ENCODE results near the gene DDOST. TPM values are rescaled to one million over a fixed set of nuclear protein-coding genes. Genes with fewer than 3 reads are reported as not detected.
A peak's percentile ranks its signal among the peaks of the same experiment; 100 is the strongest.
"Not testable (repeated sequence)": the region's sequence is repeated elsewhere in the genome, so short reads cannot be mapped to it uniquely, and the experiment has no call there.

DDOST gene
- total and polyA plus RNA-seq, 10 of the 15 experiments (the other 5 are each of a cell fraction or from before 2014, with no cell fraction given) = 100 to 274 (median 201) TPM

DNA sequence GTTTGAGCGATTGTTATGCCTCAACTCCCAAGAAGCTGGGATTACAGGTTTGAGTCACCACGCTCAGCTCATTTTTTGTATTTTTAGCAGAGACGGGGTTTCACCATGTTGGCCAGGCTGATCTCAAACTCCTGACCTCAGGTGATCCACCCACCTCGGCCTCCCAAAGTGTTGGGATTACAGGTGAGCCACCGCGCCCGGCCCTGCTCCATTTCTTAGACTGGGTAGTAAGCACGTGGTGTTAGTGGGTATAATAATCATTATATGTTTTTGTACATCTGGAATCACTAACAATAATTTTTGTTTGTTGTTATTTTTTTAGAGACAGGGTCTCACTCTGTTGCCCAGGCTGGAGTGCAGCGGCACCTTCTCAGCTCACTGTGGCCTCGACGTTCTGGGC is 12.5 kb upstream of the DDOST start:
- in situ Hi-C loops (cut with MboI); intact Hi-C loops (cut with micrococcal nuclease; ENCODE audit: unreplicated experiment); H3K27ac ChIP-seq (ENCODE audit: control insufficient read depth, insufficient read depth); H3K36me3 ChIP-seq (ENCODE audit: control insufficient read depth in 2 of 2, insufficient read depth in 2 of 2, low read length in 1 of 2); SMC1A ChIA-PET (ENCODE audit: uncharacterized antibody, unreplicated experiment); H3K4me3 ChIP-seq; H3K4me1 ChIP-seq (ENCODE audit: control insufficient read depth, insufficient read depth, low read length); FAIRE-seq; CTCF ChIA-PET; H4K20me1 ChIP-seq (ENCODE audit: control insufficient read depth, insufficient read depth); H3K27me3 ChIP-seq (replicated peaks in 1 of 2; ENCODE audit: control insufficient read depth in 2 of 2, insufficient read depth in 2 of 2, low read length in 1 of 2); ATAC-seq; H3K9me3 ChIP-seq (replicated peaks; ENCODE audit: control insufficient read depth, insufficient read depth, low read length); BruUV-seq (replicated peaks); H3K9ac ChIP-seq (ENCODE audit: control insufficient read depth, insufficient read depth, low read length); POLR2A ChIA-PET; DNase-seq (ENCODE audit: low read depth, low spot score); H3K79me2 ChIP-seq (ENCODE audit: control insufficient read depth, insufficient read depth, low read length); H2AFZ ChIP-seq (ENCODE audit: control insufficient read depth, low read depth, low read length); H3K4me2 ChIP-seq (ENCODE audit: control insufficient read depth, insufficient read depth): not testable (repeated sequence)
- RAD21 ChIA-PET (ENCODE audit: unreplicated experiment) = interaction anchor here (0.7 kb wide), 1 partner anchor 507 kb away, joined by 3 read pairs; no protein-coding TSS in a partner anchor
- 23% methylated on average over 11 of the region's 11 CpGs for whole genome bisulfite sequencing (ENCODE audit: insufficient coverage, insufficient replicate concordance, low lambda C conversion rate, missing lambda C conversion rate)
- TF ChIP-seq JUNB (IDR thresholded peaks at IDR 0.05) (peak; percentile 30; the same call in 1 of the 2 replicates), RUNX3 (IDR thresholded peaks at IDR 0.05; ENCODE audit: low read length) (0 out of 2 replicates have a peak, but pooled peaks have one; percentile 7)

- intact Hi-C loops (cut with micrococcal nuclease; ENCODE audit: unreplicated experiment) = no loop called here
- Histone ChIP-seq H3K9ac (ENCODE audit: control insufficient read depth, insufficient read depth, low read length) (no peak overlapping the region), H3K4me1 (ENCODE audit: control insufficient read depth, insufficient read depth, low read length) (no peaks in the 10 kb centered on the region), H3K4me3 (no peak overlapping the region), H3K4me2 (ENCODE audit: control insufficient read depth, insufficient read depth) (no peak overlapping the region), H3K36me3 (ENCODE audit: control insufficient read depth in 2 of 2, insufficient read depth in 2 of 2, low read length in 1 of 2) (no peaks in the 10 kb centered on the region), H4K20me1 (ENCODE audit: control insufficient read depth, insufficient read depth) (no peaks in the 10 kb centered on the region), H3K27me3 (replicated peaks in 1 of 2; ENCODE audit: control insufficient read depth in 2 of 2, insufficient read depth in 2 of 2, low read length in 1 of 2) (no peaks in the 10 kb centered on the region), H3K9me3 (replicated peaks; ENCODE audit: control insufficient read depth, insufficient read depth, low read length) (no peaks in the 10 kb centered on the region; the same call in 2 of the 3 replicates), H3K27ac (ENCODE audit: control insufficient read depth, insufficient read depth) (no peak overlapping the region), H2AFZ (ENCODE audit: control insufficient read depth, low read depth, low read length) (no peak overlapping the region), H3K79me2 (ENCODE audit: control insufficient read depth, insufficient read depth, low read length) (no peaks in the 10 kb centered on the region)
- in situ Hi-C loops (cut with MboI) = no loop called here
- ChIA-PET SMC1A (ENCODE audit: uncharacterized antibody, unreplicated experiment) (no interaction called here), POLR2A (no interaction called here), RAD21 (ENCODE audit: unreplicated experiment) (no interaction called here), CTCF (interaction anchor here (0.6 kb wide), 1 partner anchor 303 kb away, joined by 3 read pairs; no protein-coding TSS in a partner anchor)
- FAIRE-seq = no peak
- DNase-seq (ENCODE audit: low read depth, low spot score) = no peak
- BruUV-seq (replicated peaks) = no TSS peak
- ATAC-seq = no peak
- TF ChIP-seq CHD1 (IDR thresholded peaks at IDR 0.05; ENCODE audit: low read depth, low read length) = no peak
- TF ChIP-seq YY1 (IDR thresholded peaks at IDR 0.05; ENCODE audit: low read depth, low read length) = no peak
- no peak for TF ChIP-seq IRF4 (IDR thresholded peaks at IDR 0.05; ENCODE audit: low read depth, low read length)
- TF ChIP-seq E2F8 (IDR thresholded peaks at IDR 0.05; ENCODE audit: low read depth, partially characterized antibody) = no peak
- no peak for TF ChIP-seq NRF1 (conservative IDR thresholded peaks at IDR 0.05; ENCODE audit: low read depth, low read length)
- no peak for TF ChIP-seq ZBED1 (IDR thresholded peaks at IDR 0.05; ENCODE audit: borderline replicate concordance)
- TF ChIP-seq WRNIP1 (IDR thresholded peaks at IDR 0.05; ENCODE audit: borderline replicate concordance, low read depth, low read length) = no peak
- TF ChIP-seq NFXL1 (IDR thresholded peaks at IDR 0.05; ENCODE audit: borderline replicate concordance) = no peak
- TF ChIP-seq POLR2AphosphoS2 (IDR thresholded peaks at IDR 0.05; ENCODE audit: low read depth, low read length) = no peak
- TF ChIP-seq CBX3 (IDR thresholded peaks at IDR 0.05; ENCODE audit: borderline replicate concordance, low read depth) = no peak
- TF ChIP-seq CBFB (IDR thresholded peaks at IDR 0.05; ENCODE audit: low read depth) = no peak
- 48% methylated on average over 4 of the region's 4 CpGs for WGBS (ENCODE audit: insufficient coverage, insufficient replicate concordance, low lambda C conversion rate, missing lambda C conversion rate)
Measured at GRCh38 chr1:20672265-20672632, 11.1 kb upstream of the DDOST start.
